ENCODE measurements around the gene MLXIP. TPM values are rescaled to one million over a fixed set of nuclear protein-coding genes. Genes with fewer than 3 reads are reported as not detected.

Gene MLXIP
- total and polyA plus RNA-seq, 4 donors: 29.1 to 58.8 (median 38.8) TPM

GRCh38 chr12:122142857-122143256 is 64.3 kb downstream of the MLXIP start:
- H3K27me3 ChIP-seq (ENCODE audit: control insufficient read depth in 3 of 3, insufficient read depth in 3 of 3, low read length in 2 of 3): no peaks in the 10 kb centered on the region
- TF ChIP-seq CTCF (IDR thresholded peaks at IDR 0.05; ENCODE audit: control extremely low read depth, extremely low read depth): no peak
- H3K4me3 ChIP-seq: no peak overlapping the region
- peaks cover 0 to 6% (median 0%) of the 10 kb centered on the region in 5 donors for H3K4me1 ChIP-seq (ENCODE audit: control insufficient read depth in 5 of 5, insufficient read depth in 5 of 5, low read length in 5 of 5)
- H3K27ac ChIP-seq (ENCODE audit: low read depth in 1 of 2, low read length in 1 of 2): no peak overlapping the region
- DNase-seq (no peak), ATAC-seq (ENCODE audit: insufficient read depth, low FRiP score) (no peak)
- WGBS, 2 donors: 42 to 64% methylated on average over 6 of the region's 6 CpGs
- H3K9ac ChIP-seq (ENCODE audit: insufficient read depth in 1 of 2, low read length in 2 of 2): no peak overlapping the region
- H3K36me3 ChIP-seq (ENCODE audit: control insufficient read depth in 4 of 4, insufficient read depth in 4 of 4, low read length in 4 of 4): peaks cover 0 to 50% (median 35%) of the 10 kb centered on the region in 4 donors
- H3K9me3 ChIP-seq (ENCODE audit: control insufficient read depth in 4 of 4, insufficient read depth in 3 of 4, low read length in 3 of 4): no peaks in the 10 kb centered on the region

DNA sequence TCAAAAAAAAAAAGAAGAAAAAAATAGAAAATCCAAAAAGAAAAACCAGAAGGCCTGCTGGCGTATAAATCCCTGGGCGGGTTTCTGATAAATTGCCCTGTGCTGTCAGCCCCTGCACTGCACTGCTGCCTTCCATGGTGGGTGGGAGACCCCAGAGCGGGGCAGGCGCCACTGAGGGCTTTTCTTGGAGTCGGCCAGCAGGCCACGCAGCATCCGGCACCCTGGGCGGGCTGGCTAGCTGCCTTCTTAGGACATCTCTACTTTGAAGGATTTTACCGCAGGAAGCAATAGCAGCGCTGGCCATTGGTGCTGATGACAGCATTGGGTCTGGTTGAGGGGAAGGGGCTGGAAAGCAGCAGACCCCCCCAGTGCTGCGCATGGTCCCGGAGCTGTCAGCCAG is 66.3 kb downstream of the MLXIP start:
- no peaks in the 10 kb centered on the region for H3K27me3 ChIP-seq (ENCODE audit: control insufficient read depth in 3 of 3, insufficient read depth in 3 of 3, low read length in 2 of 3)
- no peak for ATAC-seq (ENCODE audit: insufficient read depth, low FRiP score)
- no peaks in the 10 kb centered on the region for H3K9me3 ChIP-seq (ENCODE audit: control insufficient read depth in 4 of 4, insufficient read depth in 3 of 4, low read length in 3 of 4)
- no peak for TF ChIP-seq CTCF (IDR thresholded peaks at IDR 0.05; ENCODE audit: control extremely low read depth, extremely low read depth)
- 96% methylated on average over 12 of the region's 12 CpGs for WGBS, 2 donors
- H3K27ac ChIP-seq (ENCODE audit: low read depth in 1 of 2, low read length in 1 of 2): no peak overlapping the region
- no peak overlapping the region for H3K9ac ChIP-seq (ENCODE audit: insufficient read depth in 1 of 2, low read length in 2 of 2)
- H3K4me1 ChIP-seq (ENCODE audit: control insufficient read depth in 5 of 5, insufficient read depth in 5 of 5, low read length in 5 of 5): peaks cover 0 to 9% (median 7%) of the 10 kb centered on the region in 5 donors
- H3K4me3 ChIP-seq: no peak overlapping the region
- DNase-seq: no peak
- peaks cover 0 to 35% (median 31%) of the 10 kb centered on the region in 4 donors for H3K36me3 ChIP-seq (ENCODE audit: control insufficient read depth in 4 of 4, insufficient read depth in 4 of 4, low read length in 4 of 4)

GRCh38 chr12:122145505-122146330 is 67.2 kb downstream of the MLXIP start:
- H3K4me1 ChIP-seq (ENCODE audit: control insufficient read depth in 5 of 5, insufficient read depth in 5 of 5, low read length in 5 of 5): peaks cover 0 to 9% (median 7%) of the 10 kb centered on the region in 5 donors
- H3K27ac ChIP-seq (ENCODE audit: low read depth in 1 of 2, low read length in 1 of 2): no peak overlapping the region
- no peaks in the 10 kb centered on the region for H3K9me3 ChIP-seq (ENCODE audit: control insufficient read depth in 4 of 4, insufficient read depth in 3 of 4, low read length in 3 of 4)
- TF ChIP-seq CTCF (IDR thresholded peaks at IDR 0.05; ENCODE audit: control extremely low read depth, extremely low read depth): no peak
- peaks cover 0 to 32% (median 28%) of the 10 kb centered on the region in 4 donors for H3K36me3 ChIP-seq (ENCODE audit: control insufficient read depth in 4 of 4, insufficient read depth in 4 of 4, low read length in 4 of 4)
- no peaks in the 10 kb centered on the region for H3K27me3 ChIP-seq (ENCODE audit: control insufficient read depth in 3 of 3, insufficient read depth in 3 of 3, low read length in 2 of 3)
- H3K9ac ChIP-seq (ENCODE audit: insufficient read depth in 1 of 2, low read length in 2 of 2): no peak overlapping the region
- no peak for DNase-seq
- no peak for ATAC-seq (ENCODE audit: insufficient read depth, low FRiP score)
- no peak overlapping the region for H3K4me3 ChIP-seq
- WGBS, 2 donors: 94 to 96% methylated on average over 23 of the region's 23 CpGs

All from lung (tissue), 12 donors.